ENCODE data around the gene WDR48.

DNA sequence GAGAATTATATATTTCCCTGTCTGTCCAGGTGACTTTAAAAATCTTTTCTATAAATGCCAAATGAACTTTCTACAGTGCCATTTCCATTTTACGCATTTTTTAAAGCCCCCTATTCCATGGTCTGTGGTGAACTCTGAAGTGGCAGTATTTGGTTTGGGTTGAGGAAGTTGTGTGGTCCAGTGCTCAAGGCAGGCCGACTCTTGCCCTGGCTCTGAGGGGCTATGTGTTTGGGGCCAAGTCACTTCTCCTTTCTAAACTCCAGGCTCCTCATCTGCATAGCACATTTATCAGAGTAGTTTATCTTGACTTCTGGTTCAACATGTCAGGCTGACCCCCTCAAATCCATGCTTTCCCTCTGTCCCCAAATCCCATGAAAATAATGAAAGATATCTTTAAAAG is 69.8 kb downstream of the WDR48 start:
- TF ChIP-seq POLR2A (IDR thresholded peaks at IDR 0.05; ENCODE audit: low read depth, low read length) (no peak), TAF1 (IDR thresholded peaks at IDR 0.05; ENCODE audit: borderline replicate concordance, low read depth, low read length) (no peak)
